Mesenteric fat pad (tissue), 1 donor: Measurements from ENCODE around the gene STOML1. TPM values are rescaled to one million over a fixed set of nuclear protein-coding genes. Genes with fewer than 3 reads are reported as not detected.

Experiments
- DNase-seq: peaks from one replicate; pipeline ENCODE4 v3.0.0-alpha.2; 2020; ENCODE audit warnings: low spot score
- total RNA-seq: library from RNA; stranded (reverse); fragmentation: NEBNext Ultra II Directional; extraction: Animal tissue kit (Norgen Biotek cat#: 25700); gene quantifications from one replicate; pipeline ENCODE4 v1.2.1, GENCODE V29; 2021
- donor health status: DM: yes; HTN: yes; CAD: no.

The STOML1 gene
- total RNA-seq, 1 donor from 2014 or later: 18.6 TPM

DNA sequence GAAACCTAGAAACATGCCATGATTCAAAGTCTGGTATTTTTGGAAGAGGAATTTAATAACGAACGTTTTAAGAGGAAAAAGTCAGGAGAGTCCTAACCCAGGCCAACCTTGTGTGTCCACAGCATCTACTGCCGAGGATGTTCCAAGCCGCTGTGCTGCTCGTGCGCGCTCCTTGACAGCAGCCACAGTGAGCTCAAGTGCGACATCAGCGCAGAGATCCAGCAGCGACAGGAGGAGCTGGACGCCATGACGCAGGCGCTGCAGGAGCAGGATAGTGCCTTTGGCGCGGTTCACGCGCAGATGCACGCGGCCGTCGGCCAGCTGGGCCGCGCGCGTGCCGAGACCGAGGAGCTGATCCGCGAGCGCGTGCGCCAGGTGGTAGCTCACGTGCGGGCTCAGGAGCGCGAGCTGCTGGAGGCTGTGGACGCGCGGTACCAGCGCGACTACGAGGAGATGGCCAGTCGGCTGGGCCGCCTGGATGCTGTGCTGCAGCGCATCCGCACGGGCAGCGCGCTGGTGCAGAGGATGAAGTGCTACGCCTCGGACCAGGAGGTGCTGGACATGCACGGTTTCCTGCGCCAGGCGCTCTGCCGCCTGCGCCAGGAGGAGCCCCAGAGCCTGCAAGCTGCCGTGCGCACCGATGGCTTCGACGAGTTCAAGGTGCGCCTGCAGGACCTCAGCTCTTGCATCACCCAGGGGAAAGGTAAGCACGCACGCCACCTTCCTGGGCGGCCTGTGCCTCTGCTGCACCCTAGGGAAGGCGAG lies 30.8 kb upstream of the STOML1 start:
- no peak for DNase-seq

DNA sequence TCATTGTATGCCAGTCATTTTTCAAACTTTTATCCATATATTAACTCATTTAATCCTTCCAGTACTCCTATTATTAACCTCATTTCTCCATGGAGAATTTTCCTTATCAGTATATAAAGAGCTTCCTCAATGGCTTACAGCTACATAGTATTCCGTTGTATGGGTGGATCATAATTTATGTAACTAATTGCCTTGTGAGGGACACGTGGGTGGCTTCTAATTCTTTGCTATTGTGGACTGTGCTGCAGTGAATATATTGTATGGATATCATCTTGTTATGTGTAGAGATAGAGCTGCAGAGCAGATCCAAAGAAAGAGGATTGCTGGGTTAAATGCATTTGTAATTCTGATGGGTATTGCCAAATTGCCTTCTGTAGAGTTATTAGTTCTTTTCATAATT lies 27.6 kb upstream of the STOML1 start:
- DNase-seq: no peak

DNA sequence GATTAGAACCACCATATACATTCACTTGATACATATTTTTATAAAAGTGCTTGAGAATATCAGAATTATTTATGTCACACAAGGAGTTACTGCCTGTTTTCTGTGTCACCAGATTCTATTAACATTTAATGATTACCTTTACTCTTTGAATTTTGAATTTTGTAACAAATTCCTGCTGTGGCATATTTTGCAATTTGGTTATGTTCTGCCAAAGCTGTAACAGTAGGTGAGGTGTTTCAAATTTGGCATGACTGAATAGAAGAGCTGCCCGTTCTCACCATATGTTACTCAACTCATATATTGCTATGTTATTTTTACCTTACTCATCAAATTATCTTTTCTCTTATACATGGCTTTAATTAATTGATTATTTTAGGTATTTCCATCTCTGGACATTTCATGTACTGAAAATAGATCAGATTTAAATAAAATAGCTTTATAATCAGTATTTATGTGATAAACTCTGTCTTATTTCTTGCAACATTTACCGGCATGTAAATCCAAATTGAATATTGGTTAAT lies 21.3 kb upstream of the STOML1 start:
- no peak for DNase-seq

DNA sequence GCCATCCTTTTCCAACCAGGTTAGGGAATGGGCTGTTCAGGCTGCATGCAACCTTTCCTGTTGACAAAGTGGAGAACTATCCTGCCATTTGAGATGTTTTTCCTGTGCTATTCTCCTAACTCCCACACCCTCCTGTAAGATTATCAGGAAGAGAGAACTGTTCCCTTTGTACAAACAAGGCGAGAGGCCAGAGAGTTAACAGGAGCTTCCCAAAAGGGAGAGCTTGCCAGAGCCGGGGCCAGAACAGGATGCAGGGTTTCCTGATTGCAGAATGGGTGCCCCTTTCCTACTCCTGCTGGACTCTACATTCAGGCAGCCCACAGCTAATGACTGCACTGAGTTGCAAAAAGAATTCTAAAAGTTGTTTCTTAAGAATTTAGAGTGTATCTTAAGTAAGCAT lies 19.5 kb upstream of the STOML1 start:
- DNase-seq: no peak

DNA sequence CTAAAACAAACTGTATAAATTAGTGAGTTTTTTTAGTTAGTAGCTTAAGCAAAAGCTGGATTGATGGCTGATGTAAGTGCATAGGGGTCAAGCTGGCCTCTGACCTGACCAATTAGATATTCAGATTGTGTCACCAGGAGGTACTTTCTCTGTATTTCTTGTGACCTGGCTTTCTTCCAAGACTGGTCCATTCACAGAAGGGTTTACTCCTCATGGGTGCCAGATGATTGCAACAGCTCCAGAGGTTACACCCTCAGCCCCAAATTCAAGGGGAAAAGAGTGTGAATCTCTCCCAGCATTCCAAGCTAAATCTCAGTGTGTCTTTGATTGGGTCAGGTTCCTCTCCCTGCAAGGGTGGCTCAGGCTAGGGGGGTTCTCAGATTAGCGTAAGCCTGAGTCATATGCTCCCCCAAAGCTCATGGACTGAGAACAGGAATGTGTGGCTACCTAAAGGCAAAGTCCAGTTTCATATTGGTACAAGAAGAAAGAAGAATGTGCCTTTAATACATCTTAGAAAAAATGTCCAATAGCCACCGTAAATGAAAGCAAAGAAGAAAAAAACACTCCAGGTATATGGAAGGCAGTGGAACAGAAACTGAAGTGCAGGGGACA lies 18.9 kb upstream of the STOML1 start:
- no peak for DNase-seq

DNA sequence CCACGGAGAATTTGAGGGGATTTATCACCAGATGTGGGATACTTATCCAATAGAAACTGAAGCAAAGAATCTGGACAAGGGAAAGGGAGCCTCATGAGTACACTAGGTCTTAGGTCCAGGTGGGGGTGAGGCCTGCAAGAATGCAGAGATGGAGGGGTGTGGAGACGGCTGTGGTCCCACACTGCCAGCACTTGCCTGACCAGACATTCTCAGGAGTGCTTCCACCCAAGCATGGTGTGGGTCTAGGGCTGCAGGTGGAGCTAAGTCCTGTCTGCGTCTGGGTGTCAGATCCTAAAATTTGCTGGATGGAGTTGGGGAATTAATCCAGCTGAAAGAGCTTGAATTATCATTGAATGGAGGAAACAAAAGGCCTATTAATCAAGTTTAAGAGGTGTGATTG lies 16.8 kb upstream of the STOML1 start:
- no peak for DNase-seq

DNA sequence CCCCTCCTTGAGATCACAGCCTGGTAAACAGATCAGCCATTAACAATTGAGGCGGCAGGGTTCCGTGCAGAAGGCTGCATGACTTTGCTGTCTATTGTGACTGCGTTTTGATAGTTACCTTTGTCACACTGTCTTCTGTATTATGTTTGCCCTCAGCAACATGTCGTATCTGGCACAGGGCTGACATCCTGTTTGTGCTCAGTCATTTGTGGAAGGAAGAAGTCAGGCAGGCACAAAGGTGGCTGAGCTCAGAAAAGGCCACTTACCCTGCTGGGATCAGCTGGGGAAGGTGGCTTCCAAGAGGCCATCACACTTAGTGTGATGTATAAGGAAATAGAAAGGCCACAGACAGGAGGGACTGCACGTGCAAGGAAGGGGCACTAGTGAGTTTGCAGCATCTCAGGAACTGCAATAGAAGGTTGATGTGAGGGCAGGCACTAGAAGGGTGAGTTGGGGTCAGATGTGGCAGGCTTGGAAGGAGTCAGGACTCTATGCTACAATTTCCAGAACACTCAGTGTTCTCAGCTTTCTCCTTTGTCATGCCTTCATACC lies 15.8 kb upstream of the STOML1 start:
- no peak for DNase-seq

DNA sequence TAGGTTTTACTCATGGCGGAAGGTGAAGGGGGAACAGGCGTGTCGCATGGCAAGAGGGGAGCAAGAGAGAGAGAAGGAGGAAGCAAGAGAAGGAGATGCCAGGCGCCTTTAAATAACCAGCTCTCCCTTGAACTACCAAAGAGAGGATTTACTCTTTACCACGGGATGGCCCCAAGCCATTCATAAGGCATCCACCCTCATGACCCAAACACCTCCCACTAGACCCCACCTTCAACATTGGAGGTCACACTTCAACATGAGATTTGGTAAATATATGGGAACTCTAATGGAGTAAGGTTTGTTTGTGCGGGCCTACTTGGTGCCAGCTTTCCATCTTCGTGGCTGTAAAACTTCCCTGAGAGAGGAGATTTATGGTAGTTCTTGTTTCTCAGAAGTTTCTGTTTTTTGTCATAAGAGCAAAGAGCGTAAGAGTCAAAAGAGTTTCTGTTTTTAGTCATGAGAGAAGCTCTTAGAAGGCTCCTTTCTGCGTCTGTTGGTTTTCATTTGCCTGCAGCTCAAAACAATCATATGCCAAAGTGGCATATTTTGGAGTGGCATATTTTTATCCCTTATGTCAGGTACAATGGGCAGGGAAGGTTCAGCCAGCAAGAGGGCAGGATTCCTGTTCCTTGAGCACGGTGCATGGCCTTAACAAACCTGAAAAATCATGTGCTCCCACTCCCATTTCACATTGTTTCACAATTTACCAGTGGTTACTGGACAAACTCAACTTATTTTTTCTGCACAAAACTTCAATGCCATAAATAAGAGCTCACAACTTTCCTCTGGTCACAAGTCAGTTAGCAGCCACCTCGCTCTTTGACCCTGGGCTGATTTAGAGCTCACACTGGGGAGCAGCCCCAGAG lies 14.9 kb upstream of the STOML1 start:
- no peak for DNase-seq

DNA sequence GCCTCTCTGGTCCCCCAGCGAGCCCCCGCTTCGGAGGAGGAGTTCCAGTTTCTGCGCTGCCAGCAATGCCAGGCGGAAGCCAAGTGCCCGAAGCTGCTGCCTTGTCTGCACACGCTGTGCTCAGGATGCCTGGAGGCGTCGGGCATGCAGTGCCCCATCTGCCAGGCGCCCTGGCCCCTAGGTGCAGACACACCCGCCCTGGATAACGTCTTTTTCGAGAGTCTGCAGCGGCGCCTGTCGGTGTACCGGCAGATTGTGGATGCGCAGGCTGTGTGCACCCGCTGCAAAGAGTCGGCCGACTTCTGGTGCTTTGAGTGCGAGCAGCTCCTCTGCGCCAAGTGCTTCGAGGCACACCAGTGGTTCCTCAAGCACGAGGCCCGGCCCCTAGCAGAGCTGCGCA lies 5.9 kb upstream of the STOML1 start:
- no peak for DNase-seq

DNA sequence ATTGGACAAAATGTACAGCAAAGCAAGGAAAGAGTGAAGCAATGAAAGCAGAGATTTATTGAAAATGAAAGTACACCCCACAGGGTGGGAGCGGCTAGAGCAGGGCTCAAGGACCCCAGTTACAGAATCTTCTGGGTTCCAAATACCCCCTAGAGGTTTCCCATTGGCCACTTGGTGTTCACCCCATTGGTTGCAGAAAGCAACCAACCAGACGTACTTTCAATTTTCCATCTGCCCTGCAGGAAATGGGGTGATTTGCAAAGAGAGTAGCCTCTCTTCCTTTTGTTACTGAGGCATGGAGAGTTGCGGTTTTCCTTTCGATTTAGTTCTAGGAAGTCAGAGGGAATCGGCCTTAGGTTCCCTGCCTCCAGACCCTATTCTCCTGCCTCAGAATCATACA lies 4.8 kb upstream of the STOML1 start:
- no peak for DNase-seq

DNA sequence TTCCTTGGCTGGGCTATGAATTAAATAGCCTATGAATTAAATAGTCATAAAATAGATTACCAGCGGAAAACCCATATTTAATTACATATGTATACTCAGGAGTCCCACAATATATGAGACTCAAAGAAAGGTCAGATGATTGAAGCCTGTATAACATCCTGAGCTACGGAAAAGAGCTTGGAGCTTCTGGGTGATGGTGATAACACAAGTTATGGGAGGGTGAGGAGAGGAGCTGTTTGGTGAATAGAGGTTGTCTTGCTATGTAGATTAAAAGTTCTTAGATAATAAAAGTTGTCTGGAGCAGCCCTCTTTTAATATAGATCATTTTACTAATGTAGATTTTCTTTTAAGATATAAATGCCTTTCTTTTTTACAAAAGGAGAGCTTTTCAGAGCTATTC lies 4.2 kb upstream of the STOML1 start:
- DNase-seq: no peak

DNA sequence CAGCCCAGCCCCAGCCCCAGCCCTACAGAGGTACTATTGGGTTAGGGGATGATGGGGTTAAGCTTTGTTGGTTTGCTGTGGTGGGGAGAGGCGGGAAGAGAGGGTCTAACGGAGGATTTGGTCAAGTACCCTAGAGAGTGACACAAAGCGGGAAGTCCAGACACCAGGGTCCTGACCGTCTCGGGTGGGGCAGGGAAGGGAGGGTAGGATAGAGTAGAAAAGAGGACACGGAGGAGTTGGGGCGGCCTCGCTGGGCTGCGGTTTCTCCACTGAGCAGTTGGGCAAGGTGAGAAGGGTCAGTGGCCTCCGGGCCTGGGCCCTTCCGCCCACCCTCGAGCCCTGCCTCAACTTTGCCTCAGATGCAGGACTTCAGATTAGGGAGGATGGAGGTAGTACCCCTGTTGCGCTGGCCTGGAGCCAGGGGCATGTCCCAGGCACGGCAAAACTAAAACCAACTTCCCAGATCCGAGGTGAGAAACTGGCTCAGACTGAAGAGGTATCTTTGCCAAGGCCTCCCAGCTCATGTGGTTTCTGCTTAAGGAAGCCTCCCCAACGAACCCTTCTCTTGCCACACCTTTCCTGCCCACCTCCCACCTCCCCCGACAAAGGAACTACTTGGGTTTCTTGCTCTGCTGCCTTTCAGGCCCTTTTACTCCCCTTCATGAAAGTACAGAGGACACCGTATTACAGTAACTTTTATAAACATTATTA lies 3.0 kb upstream of the STOML1 start:
- no peak for DNase-seq

DNA sequence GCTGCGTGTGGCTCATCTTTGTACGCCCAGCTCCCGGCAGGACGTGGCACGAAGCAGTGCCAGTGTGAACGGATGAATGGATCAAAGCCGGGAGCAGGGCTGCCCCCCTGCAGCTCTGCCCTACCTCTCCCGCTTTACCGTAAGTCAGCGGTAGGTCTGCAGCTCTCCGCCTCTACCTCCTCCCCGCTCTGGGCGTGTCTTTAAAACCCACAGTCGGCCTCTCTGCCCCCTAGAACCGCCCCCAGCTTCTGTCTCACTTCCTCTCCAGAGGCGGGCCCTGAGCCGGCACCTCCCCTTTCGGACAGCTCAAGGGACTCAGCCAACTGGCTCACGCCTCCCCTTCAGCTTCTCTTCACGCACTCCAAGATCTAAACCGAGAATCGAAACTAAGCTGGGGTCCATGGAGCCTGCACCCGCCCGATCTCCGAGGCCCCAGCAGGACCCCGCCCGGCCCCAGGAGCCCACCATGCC lies 2.4 kb upstream of the STOML1 start, which contains the start of gene PML:
PML (plus strand) TSS at position 304 of the 471 bp plus-strand sequence; CDS start at position 401, 97 bp downstream.
- DNase-seq: peak; percentile 97

DNA sequence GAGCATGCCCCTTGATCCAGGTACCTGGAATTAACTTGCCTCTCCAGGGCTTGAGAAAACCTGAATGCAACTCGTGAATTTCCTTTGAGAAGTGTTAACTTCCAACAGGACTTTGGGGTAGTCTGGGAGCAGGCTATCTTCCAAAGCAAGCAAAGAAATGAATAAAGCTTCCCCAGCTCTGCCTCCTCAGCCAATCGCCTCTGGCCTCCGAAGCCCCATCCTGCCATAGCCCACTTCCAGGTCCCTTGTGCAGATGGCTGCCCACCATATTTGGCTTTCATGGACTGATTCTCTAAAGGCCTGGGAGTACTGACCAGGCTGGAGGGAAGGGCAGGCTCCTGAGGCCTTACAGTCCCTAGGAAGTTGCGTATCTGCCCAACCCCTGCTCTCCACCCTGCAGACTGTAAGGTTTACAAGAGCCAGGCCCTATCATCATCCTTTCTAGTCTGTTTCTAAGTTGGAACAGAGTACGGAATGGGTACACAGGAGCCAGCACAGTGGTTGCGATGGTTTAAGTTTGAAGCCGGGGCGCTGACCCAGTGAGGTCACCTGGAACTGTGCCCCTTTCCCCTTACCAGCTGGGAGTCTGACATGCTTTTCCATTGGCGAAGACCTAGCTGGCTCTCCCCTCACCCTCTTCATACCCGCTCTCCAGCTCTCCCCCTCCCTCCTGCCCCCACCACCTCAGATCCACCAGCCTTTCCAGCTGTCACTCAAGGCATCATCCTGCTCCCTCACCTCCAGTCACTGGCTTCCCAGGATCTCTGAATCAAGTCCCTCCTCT lies 1.3 kb upstream of the STOML1 start:
- DNase-seq: no peak

DNA sequence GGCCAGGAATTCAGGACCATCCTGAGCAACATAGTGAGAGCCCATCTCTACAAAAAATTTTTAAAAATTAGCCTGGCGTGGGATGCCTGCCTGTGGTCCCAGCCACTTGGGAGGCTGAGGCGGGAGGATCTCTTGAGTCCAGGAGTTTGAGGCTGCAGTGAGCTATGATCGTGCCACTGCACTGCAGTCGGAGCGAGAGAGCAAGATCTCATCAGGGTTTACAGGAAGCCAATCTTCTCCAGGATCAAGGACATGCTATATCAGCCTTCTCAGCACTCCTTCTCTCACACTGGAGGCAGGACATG lies 451 bp upstream of the STOML1 start:
- DNase-seq: no peak

DNA sequence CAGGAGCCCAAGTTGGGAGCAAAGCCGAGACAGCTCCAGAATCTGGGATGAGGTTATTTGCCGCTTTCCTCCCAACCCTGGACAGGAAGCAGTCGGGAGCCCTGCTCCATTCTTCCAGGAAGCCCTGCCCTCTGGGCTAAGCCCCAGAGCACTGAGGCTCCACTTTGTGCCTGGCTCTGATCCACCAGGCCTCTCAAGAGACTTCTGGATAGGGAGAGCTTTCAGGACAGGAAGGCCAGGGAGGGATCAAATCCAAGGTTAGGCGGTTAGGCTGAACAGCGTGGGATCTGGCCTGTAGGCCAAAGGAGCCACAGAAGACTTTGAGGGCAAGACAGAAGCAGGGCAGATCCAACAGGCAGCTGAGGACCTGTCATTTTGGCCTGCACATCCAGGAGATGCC lies 835 bp downstream of the STOML1 start:
- DNase-seq: no peak

DNA sequence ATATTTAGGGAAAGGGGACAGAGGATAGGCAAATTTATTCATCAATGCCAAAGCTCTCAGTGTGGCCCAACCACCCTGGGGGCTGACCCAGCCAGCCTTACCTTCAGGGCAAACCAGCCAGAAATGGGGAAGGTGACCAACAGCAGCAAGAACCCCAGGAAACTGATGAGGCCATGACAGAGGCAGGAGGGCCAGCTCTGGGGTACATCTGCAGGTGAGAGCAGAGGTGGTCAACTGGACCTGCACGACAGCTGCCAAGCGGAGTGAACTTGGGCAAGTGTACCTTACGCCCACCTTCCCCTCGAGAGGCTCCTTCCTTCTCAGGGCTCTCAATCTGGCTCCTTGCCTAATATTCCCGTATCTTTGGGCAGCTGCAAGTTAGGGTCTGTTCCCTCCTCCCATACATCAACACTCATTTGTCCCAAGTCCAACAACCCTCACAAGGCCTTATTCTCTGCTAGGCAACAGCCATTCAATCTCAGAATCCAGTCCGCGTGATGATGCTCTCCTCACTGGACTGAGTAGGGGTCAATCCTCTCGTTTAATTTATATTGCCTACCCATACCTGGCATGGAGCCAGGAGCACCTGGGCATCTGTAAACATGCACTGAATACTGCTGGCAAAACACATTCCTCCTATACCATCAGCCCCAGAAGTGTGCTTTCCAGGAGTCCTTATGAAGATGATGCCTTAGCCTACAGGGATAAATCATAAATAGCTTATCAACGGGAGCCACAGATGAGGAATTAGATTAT lies 1.7 kb downstream of the STOML1 start:
- DNase-seq: no peak

DNA sequence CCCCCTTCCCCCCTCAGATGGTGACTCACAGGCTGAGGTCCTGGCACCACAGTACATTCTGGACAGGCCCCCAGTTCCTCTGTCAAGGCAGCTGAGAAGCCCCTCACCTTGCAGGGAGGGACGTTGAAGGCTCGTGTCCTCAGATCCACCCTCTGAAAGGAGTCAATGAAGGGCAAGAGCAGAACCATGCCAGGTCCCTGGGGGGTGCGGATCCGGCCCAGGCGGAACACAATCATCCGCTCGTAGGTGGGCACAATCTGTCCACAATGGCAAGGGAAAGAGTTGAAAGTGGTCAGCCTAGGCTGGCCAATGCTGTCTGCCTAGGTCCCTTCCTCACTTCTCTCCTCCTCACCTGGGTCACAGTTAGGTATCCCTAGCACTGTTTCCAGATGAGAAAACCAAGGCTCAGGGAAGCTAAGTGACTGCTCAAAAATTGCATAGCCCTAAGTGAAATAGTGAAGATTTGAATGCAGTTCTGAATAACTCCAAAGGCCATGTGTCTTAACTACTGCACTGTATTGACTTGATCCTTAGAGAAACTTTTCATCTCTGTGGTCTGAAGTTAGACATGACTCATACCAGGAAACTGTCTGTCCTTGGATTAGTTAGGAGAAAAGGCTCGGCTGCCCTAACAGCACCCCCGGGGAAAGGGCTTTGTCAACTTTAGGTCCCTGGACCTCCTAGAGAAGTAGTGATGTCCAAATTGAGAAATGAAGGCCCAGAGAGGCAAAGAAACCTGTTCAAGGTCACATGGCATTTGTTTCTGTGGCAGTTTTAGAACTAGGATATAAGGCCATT lies 2.9 kb downstream of the STOML1 start:
- DNase-seq: no peak
